SW 1271 (cell line): ENCODE data around the gene ATG101.

Experiments
- DNase-seq, 2 experiments: peaks; one replicate each; lab custom pipeline; 2025; lab: John Stamatoyannopoulos, UW

ATG101 gene

GRCh38 chr12:52042706-52043385 lies 26.9 kb upstream of the ATG101 start:
- no peak for DNase-seq

GRCh38 chr12:52043386-52044212 lies 26.2 kb upstream of the ATG101 start:
- no peak for DNase-seq

- no peak for DNase-seq
These were observed 25.3 kb upstream of the ATG101 start for GRCh38 chr12:52044292-52044983.

GRCh38 chr12:52045794-52046199 lies 24.0 kb upstream of the ATG101 start:
- DNase-seq, result no peak

- no peak for DNase-seq
These were observed 22.9 kb upstream of the ATG101 start for GRCh38 chr12:52046859-52047258.

GRCh38 chr12:52049286-52049685 lies 20.5 kb upstream of the ATG101 start:
- no peak for DNase-seq

- no peak for DNase-seq
These were observed 20.1 kb upstream of the ATG101 start for GRCh38 chr12:52049688-52050087.

- DNase-seq, result no peak
These were observed 19.5 kb upstream of the ATG101 start for GRCh38 chr12:52050116-52050757.

- peak; percentile 39 to 81 for DNase-seq
These were observed 18.8 kb upstream of the ATG101 start, which contains the start of gene NR4A1 for GRCh38 chr12:52050758-52051541. Gene NR4A1 (plus strand): TSS chr12:52051442. CDS start chr12:52054329, 2,887 bp downstream.

- no peak for DNase-seq
These were observed 17.2 kb upstream of the ATG101 start for GRCh38 chr12:52052468-52053186.

- no peak for DNase-seq
These were observed 16.1 kb upstream of the ATG101 start for GRCh38 chr12:52053536-52054209.

- DNase-seq, result no peak
These were observed 15.4 kb upstream of the ATG101 start for GRCh38 chr12:52054231-52054832.

GRCh38 chr12:52054833-52055730 lies 14.7 kb upstream of the ATG101 start:
- DNase-seq, result no peak

- no peak for DNase-seq
These were observed 13.8 kb upstream of the ATG101 start for GRCh38 chr12:52055731-52056711.

GRCh38 chr12:52056801-52057637 lies 12.8 kb upstream of the ATG101 start:
- DNase-seq, result no peak
